Measurements from ENCODE around the gene SMG6. TPM values are rescaled to one million over a fixed set of nuclear protein-coding genes. Genes with fewer than 3 reads are reported as not detected.

SMG6 gene
- total and polyA plus RNA-seq, 2 of the 13 experiments (the other 11 are each of a cell fraction or from before 2014, with no cell fraction given) = 4.6 to 14.6 TPM

DNA sequence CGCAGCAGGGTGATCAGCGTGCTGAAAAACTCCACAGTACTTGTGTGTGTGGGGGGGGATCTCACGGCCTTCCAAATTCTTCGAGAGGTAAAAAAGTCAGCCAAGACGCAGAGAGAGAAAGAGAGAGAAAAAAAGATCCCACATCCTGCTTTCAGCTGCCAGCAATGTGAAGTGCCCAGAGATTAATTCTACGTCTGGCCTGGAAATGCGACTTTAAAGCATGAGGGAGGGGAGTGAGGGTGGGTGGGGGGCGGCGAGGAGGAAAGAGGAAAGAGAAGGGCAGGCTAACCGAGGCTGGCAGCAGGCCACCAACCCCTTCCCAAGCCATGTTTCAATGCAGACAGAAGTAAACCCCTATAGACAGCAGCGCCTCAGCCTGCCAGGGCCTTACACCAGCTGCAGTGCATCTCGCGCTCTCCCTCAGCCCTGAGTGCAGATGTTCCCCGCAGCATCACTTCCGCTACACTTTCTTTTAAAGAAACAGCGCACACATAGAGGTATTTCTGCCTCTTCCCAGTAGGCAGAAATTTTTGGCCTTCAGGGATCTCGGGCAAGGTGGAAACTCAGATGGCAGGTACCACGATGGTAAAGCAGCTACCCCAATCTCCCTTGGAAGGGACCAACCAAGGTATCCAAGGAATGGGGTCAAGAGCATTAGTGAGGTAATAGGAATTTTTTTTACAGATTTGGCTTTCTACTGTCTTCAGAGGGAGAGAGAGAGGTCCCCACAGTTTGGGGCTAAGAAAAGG lies 87.8 kb downstream of the SMG6 start:
- CTCF ChIA-PET (ENCODE audit: low intra/inter-chr PET ratio, low total read pairs) = no interaction called here
- 93% methylated on average over 18 of the region's 18 CpGs for WGBS (ENCODE audit: low lambda C conversion rate)
- POLR2A ChIA-PET = no interaction called here
- Histone ChIP-seq H3K79me2 (ENCODE audit: insufficient read depth, low read length) (no peaks in the 10 kb centered on the region), H4K20me1 (ENCODE audit: insufficient read depth, low read length) (no peaks in the 10 kb centered on the region), H3K27ac (ENCODE audit: extremely low read length, insufficient read depth, low read length) (no peak overlapping the region), H3K4me3 (replicated peaks in 1 of 3; ENCODE audit: insufficient read depth in 1 of 3, low read depth in 2 of 3, low read length in 3 of 3) (no peak overlapping the region), H3K9me3 (ENCODE audit: low read length) (no peaks in the 10 kb centered on the region), H2AFZ (ENCODE audit: low read length) (no peak overlapping the region), H3K4me1 (ENCODE audit: insufficient read depth, low read length) (peaks cover 11% of the 10 kb centered on the region), H3K36me3 (replicated peaks in 1 of 2; ENCODE audit: control insufficient read depth in 1 of 2, insufficient read depth in 2 of 2, low read length in 2 of 2) (peaks cover 0 to 8% of the 10 kb centered on the region in 2 experiments; a peak in 1 of 5 replicates), H3K27me3 (ENCODE audit: control insufficient read depth in 1 of 2, insufficient read depth in 2 of 2, low read length in 2 of 2) (no peaks in the 10 kb centered on the region), H3K4me2 (ENCODE audit: low read depth, low read length) (no peak overlapping the region), H3K9ac (ENCODE audit: insufficient read depth, low read depth, low read length) (no peak overlapping the region)
- no peak for DNase-seq (ENCODE audit: low spot score)
- no TSS peak for BruUV-seq (replicated peaks)
- FAIRE-seq = no peak
- intact Hi-C loops (cut with micrococcal nuclease; ENCODE audit: unreplicated experiment) (no loop called here), in situ Hi-C loops (cut with HindIII; ENCODE audit: extremely low pct_ligation_motif_present, low pct_unique_long_range_greater_than_20kb) (no loop called here)
- no peak for ATAC-seq
- TF ChIP-seq ZNF101 (CRISPR knock-in tag; IDR thresholded peaks at IDR 0.05; ENCODE audit: borderline replicate concordance, low read depth) (no peak), ZNF563 (CRISPR knock-in tag; IDR thresholded peaks at IDR 0.05) (no peak), AGO2 (optimal IDR thresholded peaks at IDR 0.05; ENCODE audit: low read depth, low read length) (no peak), FOSL2 (CRISPR knock-in tag; IDR thresholded peaks at IDR 0.05) (no peak), DMAP1 (CRISPR knock-in tag; IDR thresholded peaks at IDR 0.05) (no peak), ZNF446 (CRISPR knock-in tag; IDR thresholded peaks at IDR 0.05) (no peak), REL (CRISPR knock-in tag; conservative IDR thresholded peaks at IDR 0.05) (no peak), TRIM24 (CRISPR knock-in tag; IDR thresholded peaks at IDR 0.05) (no peak)
- TF ChIP-seq, protein P1, sequence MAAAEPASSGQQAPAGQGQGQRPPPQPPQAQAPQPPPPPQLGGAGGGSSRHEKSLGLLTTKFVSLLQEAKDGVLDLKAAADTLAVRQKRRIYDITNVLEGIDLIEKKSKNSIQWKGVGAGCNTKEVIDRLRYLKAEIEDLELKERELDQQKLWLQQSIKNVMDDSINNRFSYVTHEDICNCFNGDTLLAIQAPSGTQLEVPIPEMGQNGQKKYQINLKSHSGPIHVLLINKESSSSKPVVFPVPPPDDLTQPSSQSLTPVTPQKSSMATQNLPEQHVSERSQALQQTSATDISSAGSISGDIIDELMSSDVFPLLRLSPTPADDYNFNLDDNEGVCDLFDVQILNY (CRISPR knock-in tag; conservative IDR thresholded peaks at IDR 0.05) = no peak
- TF ChIP-seq, protein P2, sequence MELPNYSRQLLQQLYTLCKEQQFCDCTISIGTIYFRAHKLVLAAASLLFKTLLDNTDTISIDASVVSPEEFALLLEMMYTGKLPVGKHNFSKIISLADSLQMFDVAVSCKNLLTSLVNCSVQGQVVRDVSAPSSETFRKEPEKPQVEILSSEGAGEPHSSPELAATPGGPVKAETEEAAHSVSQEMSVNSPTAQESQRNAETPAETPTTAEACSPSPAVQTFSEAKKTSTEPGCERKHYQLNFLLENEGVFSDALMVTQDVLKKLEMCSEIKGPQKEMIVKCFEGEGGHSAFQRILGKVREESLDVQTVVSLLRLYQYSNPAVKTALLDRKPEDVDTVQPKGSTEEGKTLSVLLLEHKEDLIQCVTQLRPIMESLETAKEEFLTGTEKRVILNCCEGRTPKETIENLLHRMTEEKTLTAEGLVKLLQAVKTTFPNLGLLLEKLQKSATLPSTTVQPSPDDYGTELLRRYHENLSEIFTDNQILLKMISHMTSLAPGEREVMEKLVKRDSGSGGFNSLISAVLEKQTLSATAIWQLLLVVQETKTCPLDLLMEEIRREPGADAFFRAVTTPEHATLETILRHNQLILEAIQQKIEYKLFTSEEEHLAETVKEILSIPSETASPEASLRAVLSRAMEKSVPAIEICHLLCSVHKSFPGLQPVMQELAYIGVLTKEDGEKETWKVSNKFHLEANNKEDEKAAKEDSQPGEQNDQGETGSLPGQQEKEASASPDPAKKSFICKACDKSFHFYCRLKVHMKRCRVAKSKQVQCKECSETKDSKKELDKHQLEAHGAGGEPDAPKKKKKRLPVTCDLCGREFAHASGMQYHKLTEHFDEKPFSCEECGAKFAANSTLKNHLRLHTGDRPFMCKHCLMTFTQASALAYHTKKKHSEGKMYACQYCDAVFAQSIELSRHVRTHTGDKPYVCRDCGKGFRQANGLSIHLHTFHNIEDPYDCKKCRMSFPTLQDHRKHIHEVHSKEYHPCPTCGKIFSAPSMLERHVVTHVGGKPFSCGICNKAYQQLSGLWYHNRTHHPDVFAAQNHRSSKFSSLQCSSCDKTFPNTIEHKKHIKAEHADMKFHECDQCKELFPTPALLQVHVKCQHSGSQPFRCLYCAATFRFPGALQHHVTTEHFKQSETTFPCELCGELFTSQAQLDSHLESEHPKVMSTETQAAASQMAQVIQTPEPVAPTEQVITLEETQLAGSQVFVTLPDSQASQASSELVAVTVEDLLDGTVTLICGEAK (IDR thresholded peaks at IDR 0.05) = no peak
- TF ChIP-seq, protein P2 (CRISPR knock-in tag; IDR thresholded peaks at IDR 0.05) = no peak

Measured in HepG2 (cell line).